Pancreas (tissue), 10 donors: ENCODE data around the gene TMPO. TPM values are rescaled to one million over a fixed set of nuclear protein-coding genes. Genes with fewer than 3 reads are reported as not detected.
"Not testable (repeated sequence)": the region's sequence is repeated elsewhere in the genome, so short reads cannot be mapped to it uniquely, and the experiment has no call there.

Experiments
- ATAC-seq, 4 donors: fragments of 200-7000 bp; cut with Tn5 transposase; one replicate each; pipeline versions ENCODE4 v1.8.0 to v1.9.1; 2020; ENCODE audit warnings: mild to moderate bottlenecking in 4 of 4, moderate library complexity in 4 of 4
- DNase-seq, 6 donors: peaks; one replicate each; pipeline ENCODE4 v3.0.0-alpha.2; 2020
- FAIRE-seq: peaks from 2 replicates; lab custom pipeline; 2012; peaks lifted over from hg19 to GRCh38; lab: Jason Lieb, UNC
- H3K27ac ChIP-seq, 4 donors: fragments of 200-600 bp; sonication (generic); 1 replicate in 3 of 4; 2 replicates in 1 of 4; pipeline versions ENCODE4 v1.5.0 to v1.8.0; 2020
- H3K27me3 ChIP-seq, 4 donors: fragments of 200-600 bp; one replicate each; pipeline ENCODE4 v1.8.0; 2021
- H3K36me3 ChIP-seq, 3 donors: fragments of 200-600 bp; sonication (generic) in 1 of 3; one replicate each; pipeline versions ENCODE4 v1.5.0 to v1.8.0; 2020 to 2021
- H3K4me1 ChIP-seq, 3 donors: fragments of 200-600 bp; one replicate each; pipeline ENCODE4 v1.8.0; 2021
- H3K4me3 ChIP-seq, 4 donors: fragments of 200-600 bp; sonication (generic) in 2 of 4; one replicate each; pipeline versions ENCODE4 v1.5.0 to v1.8.0; 2020 to 2021
- H3K9me3 ChIP-seq, 4 donors: fragments of 200-600 bp; one replicate each; pipeline ENCODE4 v1.8.0; 2021
- WGBS, 2 donors: extraction: QIAGEN DNeasy Blood & Tissue Kit; methylation state at CpG; one replicate each; pipeline ENCODE4 v1.1.7; 2013; 5-methylcytosine and 5-hydroxymethylcytosine counted together
- intact Hi-C, 3 donors: fragments of 100-400 bp; cut with DNase I; formaldehyde crosslinking; loops; one replicate each; pipeline versions ENCODE4 v1.11.1 to v1.14.2; 2022
- polyA plus RNA-seq, 2 donors: library from polyadenylated mRNA; stranded (reverse); fragments of 200-250 nt; gene quantifications; one replicate each; pipeline ENCODE4 v1.2.3, GENCODE V29; 2013
- total RNA-seq, 6 donors: library from RNA; stranded (reverse); fragmentation: NEBNext Ultra II Directional in 4 of 6; extraction: Animal tissue kit (Norgen Biotek cat#: 25700) in 4 of 6; gene quantifications; one replicate each; pipeline versions ENCODE4 v1.2.1 to v1.2.4, GENCODE V29; 2021 to 2023
- TF ChIP-seq, protein P1 (sequence below), 4 donors: fragments of 200-600 bp; sonication (generic) in 3 of 4; IDR thresholded peaks; one replicate each; pipeline versions ENCODE4 v1.5.0 to v1.8.0; 2021; ENCODE audit warnings: antibody characterized with exemption in 4 of 4
- donor health status: healthy with polysubstance abuse.
- donor health status: DM: no; HTN: no; CAD: no; lungs with moderate emphysema.
- donor health status: DM: no; HTN: no; CAD: no.
- donor health status: control.
- donor health status: control.
- donor health status: Bipolar disorder and iron deficiency.
- donor health status: DM: yes; HTN: yes; CAD: no.
- donor health status: DM: no; HTN: no; CAD: no.
- donor health status: DM: no; HTN: no; CAD: no.
- donor health status: DM: yes; HTN: yes; CAD: no.

TMPO gene
- total and polyA plus RNA-seq, 8 donors: 13.7 to 49.2 (median 31.5) TPM

DNA sequence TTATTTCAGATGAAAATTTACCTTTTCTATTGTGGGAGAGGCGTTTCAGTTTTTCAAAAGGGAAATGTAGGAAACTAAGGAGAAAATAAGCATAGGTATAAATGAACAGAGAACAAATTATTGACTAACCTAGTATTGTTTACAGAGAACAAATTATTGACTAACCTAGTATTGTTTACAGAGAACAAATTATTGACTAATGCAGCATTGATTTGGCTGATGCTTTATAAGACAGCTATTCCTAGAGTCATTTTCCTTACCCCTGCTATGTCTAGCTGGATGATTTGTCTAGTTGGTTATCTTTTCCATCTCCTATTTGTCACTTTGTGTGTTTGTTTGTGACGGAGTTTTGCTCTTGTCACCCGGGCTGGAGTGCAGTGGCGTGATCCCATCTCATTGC, 22.6 kb downstream of the TMPO start:
- WGBS, 2 donors: 79 to 81% methylated on average over 4 of the region's 4 CpGs
- DNase-seq (no peak), ATAC-seq (no peak), FAIRE-seq (no peak)
- Histone ChIP-seq H3K27me3 (no peaks in the 10 kb centered on the region), H3K27ac (no peak overlapping the region), H3K4me3 (no peak overlapping the region), H3K36me3 (peaks cover 0 to 15% (median 4%) of the 10 kb centered on the region in 3 donors), H3K4me1 (no peaks in the 10 kb centered on the region), H3K9me3 (peaks cover 0 to 3% (median 0%) of the 10 kb centered on the region in 4 donors)
- TF ChIP-seq, protein P1, sequence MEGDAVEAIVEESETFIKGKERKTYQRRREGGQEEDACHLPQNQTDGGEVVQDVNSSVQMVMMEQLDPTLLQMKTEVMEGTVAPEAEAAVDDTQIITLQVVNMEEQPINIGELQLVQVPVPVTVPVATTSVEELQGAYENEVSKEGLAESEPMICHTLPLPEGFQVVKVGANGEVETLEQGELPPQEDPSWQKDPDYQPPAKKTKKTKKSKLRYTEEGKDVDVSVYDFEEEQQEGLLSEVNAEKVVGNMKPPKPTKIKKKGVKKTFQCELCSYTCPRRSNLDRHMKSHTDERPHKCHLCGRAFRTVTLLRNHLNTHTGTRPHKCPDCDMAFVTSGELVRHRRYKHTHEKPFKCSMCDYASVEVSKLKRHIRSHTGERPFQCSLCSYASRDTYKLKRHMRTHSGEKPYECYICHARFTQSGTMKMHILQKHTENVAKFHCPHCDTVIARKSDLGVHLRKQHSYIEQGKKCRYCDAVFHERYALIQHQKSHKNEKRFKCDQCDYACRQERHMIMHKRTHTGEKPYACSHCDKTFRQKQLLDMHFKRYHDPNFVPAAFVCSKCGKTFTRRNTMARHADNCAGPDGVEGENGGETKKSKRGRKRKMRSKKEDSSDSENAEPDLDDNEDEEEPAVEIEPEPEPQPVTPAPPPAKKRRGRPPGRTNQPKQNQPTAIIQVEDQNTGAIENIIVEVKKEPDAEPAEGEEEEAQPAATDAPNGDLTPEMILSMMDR (IDR thresholded peaks at IDR 0.05): no peak
- intact Hi-C loops: no loop called here

DNA sequence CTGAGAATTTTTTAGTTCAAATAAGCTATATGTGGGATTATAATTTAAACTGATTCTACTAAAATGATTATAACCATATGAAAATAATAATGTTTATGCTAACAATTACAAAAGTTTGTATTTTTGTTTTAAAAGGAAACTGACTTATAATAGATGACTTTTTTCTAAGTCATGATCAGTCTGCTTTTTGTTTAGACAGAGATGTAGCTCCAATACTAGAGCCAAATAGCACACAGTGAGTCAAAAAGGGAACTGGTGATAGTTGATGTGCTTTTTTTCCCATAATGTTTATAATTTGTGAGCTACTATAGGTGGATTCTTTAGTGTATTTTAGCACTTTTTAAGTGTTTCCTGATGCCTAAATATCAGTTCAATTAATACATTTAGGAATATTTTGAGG, 28.3 kb downstream of the TMPO start:
- ATAC-seq (no peak), FAIRE-seq (no peak), DNase-seq (no peak)
- Histone ChIP-seq H3K27ac (no peak overlapping the region), H3K36me3 (peaks cover 0 to 21% (median 12%) of the 10 kb centered on the region in 3 donors), H3K4me3 (no peak overlapping the region), H3K27me3 (no peaks in the 10 kb centered on the region), H3K4me1 (no peaks in the 10 kb centered on the region), H3K9me3 (peaks cover 0 to 3% (median 0%) of the 10 kb centered on the region in 4 donors)
- intact Hi-C loops: no loop called here
- TF ChIP-seq, protein P1 (IDR thresholded peaks at IDR 0.05): no peak

DNA sequence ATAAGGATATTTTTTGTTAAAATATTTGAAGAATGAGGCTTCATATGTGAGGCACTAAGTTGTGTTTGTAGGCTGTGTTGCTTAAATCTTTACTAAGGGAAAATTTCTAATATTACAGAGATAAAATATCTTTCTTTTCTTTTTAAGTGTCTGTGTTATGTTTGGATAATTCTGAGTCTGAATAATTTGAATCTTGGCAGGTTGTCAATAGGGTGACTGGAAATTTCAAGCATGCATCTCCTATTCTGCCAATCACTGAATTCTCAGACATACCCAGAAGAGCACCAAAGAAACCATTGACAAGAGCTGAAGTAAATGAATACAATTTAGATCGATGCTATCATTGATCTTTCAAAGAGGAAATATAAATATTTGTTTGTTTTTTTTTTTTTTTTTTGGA, 29.4 kb downstream of the TMPO start:
- peaks cover 0 to 26% (median 14%) of the 10 kb centered on the region in 3 donors for H3K36me3 ChIP-seq

DNA sequence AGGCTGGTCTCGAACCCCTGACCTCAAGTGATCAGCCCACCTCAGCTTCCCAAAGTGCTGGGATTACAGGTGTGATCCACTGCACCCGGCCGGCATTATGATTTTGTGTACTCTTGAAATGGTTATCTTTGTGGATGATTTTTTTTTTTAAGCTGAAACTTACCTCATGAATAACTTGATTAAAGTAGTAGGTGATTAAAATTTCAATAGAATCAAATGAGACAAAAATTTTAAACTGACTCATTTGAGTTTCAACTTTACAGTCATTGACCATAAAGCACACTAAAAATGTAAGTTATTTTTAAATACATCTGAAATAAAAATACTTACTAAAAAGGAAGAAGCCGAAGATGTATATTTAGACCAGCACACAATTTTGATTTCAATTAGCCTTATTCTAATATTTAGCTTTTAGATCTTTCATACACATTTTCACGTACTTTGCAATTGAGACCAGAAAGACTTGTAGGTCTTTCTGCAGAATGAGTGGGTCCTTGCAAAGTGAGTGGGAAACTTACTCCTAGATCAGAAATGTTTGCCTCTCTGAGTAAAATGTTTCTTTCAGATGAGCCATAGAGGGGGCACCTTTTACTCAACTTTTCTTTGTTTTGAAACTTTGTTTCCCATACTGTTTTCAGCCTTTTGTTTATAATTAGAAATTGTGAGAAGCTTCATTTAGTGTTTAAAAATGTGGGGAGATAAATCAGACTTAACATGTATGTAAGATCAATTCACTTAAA, 34.2 kb downstream of the TMPO start:
- peaks cover 0 to 33% (median 14%) of the 10 kb centered on the region in 3 donors for H3K36me3 ChIP-seq
- ATAC-seq (no peak), FAIRE-seq (no peak), DNase-seq (no peak)
- H3K4me3 ChIP-seq: no peak overlapping the region
- no peaks in the 10 kb centered on the region for H3K9me3 ChIP-seq
- H3K27me3 ChIP-seq: no peaks in the 10 kb centered on the region
- TF ChIP-seq, protein P1 (IDR thresholded peaks at IDR 0.05): no peak
- H3K27ac ChIP-seq: no peak overlapping the region
- no peaks in the 10 kb centered on the region for H3K4me1 ChIP-seq
- intact Hi-C loops: no loop called here
- 85 to 93% methylated on average over 5 of the region's 5 CpGs for WGBS, 2 donors

More for the DNA sequence above, 29.4 kb downstream of the TMPO start:
- Histone ChIP-seq H3K4me3 (no peak overlapping the region), H3K27ac (no peak overlapping the region), H3K9me3 (peaks cover 0 to 2% (median 0%) of the 10 kb centered on the region in 4 donors), H3K27me3 (no peaks in the 10 kb centered on the region), H3K4me1 (no peaks in the 10 kb centered on the region)
- 72 to 79% methylated on average over 1 of the region's 1 CpG for WGBS, 2 donors
- intact Hi-C loops: no loop called here
- FAIRE-seq: no peak
- DNase-seq: no peak
- TF ChIP-seq, protein P1 (IDR thresholded peaks at IDR 0.05): no peak
- ATAC-seq: no peak

DNA sequence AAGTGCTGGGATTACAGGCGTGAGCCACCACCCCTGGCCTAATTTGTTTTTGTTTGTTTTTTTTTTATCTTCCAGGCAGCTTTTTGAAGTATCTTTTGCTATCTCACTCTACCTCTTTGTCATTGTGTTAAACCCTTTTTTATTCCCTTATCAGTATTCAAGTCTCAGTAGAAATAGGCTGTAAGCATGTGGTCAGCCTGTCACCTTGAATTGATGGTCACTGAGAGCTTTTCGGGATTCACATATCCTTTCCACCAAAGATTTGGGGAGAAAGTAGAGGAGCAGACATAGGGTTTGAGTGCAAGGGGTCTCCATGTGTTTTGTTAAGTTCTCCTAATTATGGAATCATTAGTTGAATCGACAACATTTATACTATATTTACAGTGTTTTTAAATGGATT, 36.4 kb downstream of the TMPO start:
- TF ChIP-seq, protein P1 (IDR thresholded peaks at IDR 0.05): no peak
- DNase-seq (no peak), ATAC-seq (no peak), FAIRE-seq (no peak)
- H3K4me1 ChIP-seq: no peaks in the 10 kb centered on the region
- 91 to 96% methylated on average over 3 of the region's 3 CpGs for WGBS, 2 donors
- H3K27me3 ChIP-seq: no peaks in the 10 kb centered on the region
- H3K4me3 ChIP-seq: no peak overlapping the region
- intact Hi-C loops: no loop called here
- H3K27ac ChIP-seq: no peak overlapping the region
- peaks cover 0 to 22% (median 7%) of the 10 kb centered on the region in 3 donors for H3K36me3 ChIP-seq
- no peaks in the 10 kb centered on the region for H3K9me3 ChIP-seq

DNA sequence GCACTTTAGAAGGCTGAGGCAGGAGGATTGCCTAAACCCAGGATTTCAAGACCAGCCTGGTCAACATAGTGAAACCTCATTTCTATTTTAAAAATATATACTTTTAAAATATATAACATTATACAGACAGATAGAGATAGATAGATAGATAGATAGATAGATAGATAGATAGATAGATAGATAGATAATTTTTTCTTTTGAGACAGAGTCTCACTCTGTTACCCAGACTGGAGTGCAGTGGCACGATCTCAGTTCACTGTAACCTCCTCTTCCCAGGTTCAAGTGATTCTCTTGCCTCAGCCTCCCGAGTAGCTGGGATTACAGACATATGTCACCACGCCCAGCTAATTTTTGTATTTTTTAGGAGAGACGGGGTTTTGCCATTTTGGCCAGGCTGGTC, 42.7 kb downstream of the TMPO start:
- H3K27ac ChIP-seq, ATAC-seq, intact Hi-C loops, DNase-seq, H3K36me3 ChIP-seq, H3K4me3 ChIP-seq, H3K27me3 ChIP-seq, H3K9me3 ChIP-seq, FAIRE-seq, H3K4me1 ChIP-seq: not testable (repeated sequence)
- 84 to 97% methylated on average over 4 of the region's 4 CpGs for WGBS, 2 donors
